Measurements from ENCODE around the gene ACOXL.

- TF ChIP-seq CTCF (IDR thresholded peaks at IDR 0.05; ENCODE audit: low read length) (no peak), EZH2 (IDR thresholded peaks at IDR 0.05; ENCODE audit: borderline replicate concordance, low read length) (no peak)
Measured at GRCh38 chr2:110990440-110990839, 258.1 kb downstream of the ACOXL start.
